T-cell (primary cell): ENCODE results near the gene PLAGL1. TPM values are rescaled to one million over a fixed set of nuclear protein-coding genes. Genes with fewer than 3 reads are reported as not detected.

ENCODE experiments used
- ATAC-seq, 4 experiments: fragments of 200-7000 bp in 3 of 4; fragments of 150-1000 bp in 1 of 4; cut with Tn5 transposase; replicated peaks in 1 of 4; 1 replicate in 3 of 4; 2 replicates in 1 of 4; pipeline ENCODE4 v1.10.0; 2021; ENCODE audit warnings: moderate library complexity in 3 of 4, mild to moderate bottlenecking in 2 of 4, moderate number of reproducible peaks in 1 of 4
- CTCF ChIA-PET, 2 donors: fragments of 300-600 bp; sonication (Branson Sonifier 250); formaldehyde crosslinking; loops; one replicate each; lab custom pipeline; 2022; ENCODE audit warnings: antibody characterized with exemption in 2 of 2; lab: Charles Lee
- POLR2A ChIA-PET, 2 donors: fragments of 300-600 bp; sonication (Branson Sonifier 250); formaldehyde crosslinking; loops; one replicate each; lab custom pipeline; 2022; ENCODE audit warnings: antibody characterized with exemption in 2 of 2; lab: Charles Lee
- DNase-seq, 35 experiments: peaks; one replicate each; pipeline versions ENCODE4 v3.0.0 to v3.0.0-alpha.2; 2013 to 2023
- H3K27ac ChIP-seq: one replicate; pipeline ENCODE4 v1.5.1; 2013; ENCODE audit warnings: low read length
- H3K27me3 ChIP-seq, 2 experiments: replicated peaks in 1 of 2; 1 replicate in 1 of 2; 2 replicates in 1 of 2; pipeline versions ENCODE4 v1.6.1 to v1.7.0; 2013; ENCODE audit warnings: low read length in 1 of 2, mixed read lengths in 1 of 2; ENCODE audit not compliant: control insufficient read depth in 2 of 2, insufficient read depth in 2 of 2; ENCODE audit errors: extremely low read depth in 1 of 2
- H3K36me3 ChIP-seq, 2 donors: 1 replicate in 1 of 2; 2 replicates in 1 of 2; pipeline versions ENCODE4 v1.6.1 to v1.7.0; 2013; ENCODE audit warnings: low read length in 1 of 2; ENCODE audit not compliant: control insufficient read depth in 2 of 2, insufficient read depth in 1 of 2; ENCODE audit errors: extremely low read depth in 1 of 2
- H3K4me1 ChIP-seq, 2 experiments: 1 replicate in 1 of 2; 2 replicates in 1 of 2; pipeline versions ENCODE4 v1.6.1 to v1.7.0; 2013; ENCODE audit warnings: low read length in 2 of 2, mixed read lengths in 1 of 2; ENCODE audit not compliant: insufficient read depth in 2 of 2, control insufficient read depth in 1 of 2; ENCODE audit errors: extremely low read depth in 1 of 2
- H3K4me3 ChIP-seq, 2 donors: 1 replicate in 1 of 2; 2 replicates in 1 of 2; pipeline versions ENCODE4 v1.5.1 to v1.7.0; 2013; ENCODE audit warnings: mild to moderate bottlenecking in 2 of 2, low read length in 1 of 2, moderate library complexity in 1 of 2; ENCODE audit not compliant: control insufficient read depth in 1 of 2; ENCODE audit errors: extremely low read depth in 1 of 2
- H3K9me3 ChIP-seq: 2 replicates; pipeline ENCODE4 v1.7.0; 2013
- H3K27ac Mint-ChIP-seq, 2 donors: one replicate each; pipeline ENCODE4 v1.8.0; 2020 to 2021; ENCODE audit warnings: mild to moderate bottlenecking in 2 of 2, mixed read lengths in 2 of 2
- H3K27me3 Mint-ChIP-seq, 2 donors: one replicate each; pipeline ENCODE4 v1.8.0; 2021 to 2022; ENCODE audit warnings: mixed read lengths in 2 of 2
- H3K36me3 Mint-ChIP-seq: one replicate; pipeline ENCODE4 v1.8.0; 2021; ENCODE audit warnings: mixed read lengths
- H3K4me1 Mint-ChIP-seq, 3 donors: one replicate each; pipeline ENCODE4 v1.8.0; 2020 to 2022; ENCODE audit warnings: mixed read lengths in 3 of 3, mild to moderate bottlenecking in 1 of 3
- H3K4me3 Mint-ChIP-seq, 3 donors: one replicate each; pipeline ENCODE4 v1.8.0; 2020 to 2022; ENCODE audit warnings: mild to moderate bottlenecking in 3 of 3, mixed read lengths in 3 of 3, moderate library complexity in 3 of 3
- H3K9me3 Mint-ChIP-seq, 3 donors: one replicate each; pipeline ENCODE4 v1.8.0; 2020 to 2022; ENCODE audit warnings: mixed read lengths in 3 of 3
- WGBS: methylation state at CpG from one replicate; pipeline ENCODE4 v1.1.5; 2013; ENCODE audit warnings: missing lambda C conversion rate; ENCODE audit not compliant: insufficient coverage; 5-methylcytosine and 5-hydroxymethylcytosine counted together
- total RNA-seq, 35 experiments: library from RNA in 6 of 35; stranded (reverse) in 6 of 35; fragments of 120-200 nt in 1 of 35; gene quantifications; one replicate each; pipeline versions ENCODE4 v1.2.1 to v1.2.4 and lab custom pipeline; 2013 to 2026

Gene PLAGL1, protein sequence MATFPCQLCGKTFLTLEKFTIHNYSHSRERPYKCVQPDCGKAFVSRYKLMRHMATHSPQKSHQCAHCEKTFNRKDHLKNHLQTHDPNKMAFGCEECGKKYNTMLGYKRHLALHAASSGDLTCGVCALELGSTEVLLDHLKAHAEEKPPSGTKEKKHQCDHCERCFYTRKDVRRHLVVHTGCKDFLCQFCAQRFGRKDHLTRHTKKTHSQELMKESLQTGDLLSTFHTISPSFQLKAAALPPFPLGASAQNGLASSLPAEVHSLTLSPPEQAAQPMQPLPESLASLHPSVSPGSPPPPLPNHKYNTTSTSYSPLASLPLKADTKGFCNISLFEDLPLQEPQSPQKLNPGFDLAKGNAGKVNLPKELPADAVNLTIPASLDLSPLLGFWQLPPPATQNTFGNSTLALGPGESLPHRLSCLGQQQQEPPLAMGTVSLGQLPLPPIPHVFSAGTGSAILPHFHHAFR
- 1 to 10 TPM; 3.4 to 5.7 (median 4.8) TPM for total RNA-seq
- total RNA-seq (2013) = 3.9 TPM
- total RNA-seq (lab: John Stamatoyannopoulos, UW) = 1.1 to 8.1 (median 2.6) reads per million in 29 experiments

DNA sequence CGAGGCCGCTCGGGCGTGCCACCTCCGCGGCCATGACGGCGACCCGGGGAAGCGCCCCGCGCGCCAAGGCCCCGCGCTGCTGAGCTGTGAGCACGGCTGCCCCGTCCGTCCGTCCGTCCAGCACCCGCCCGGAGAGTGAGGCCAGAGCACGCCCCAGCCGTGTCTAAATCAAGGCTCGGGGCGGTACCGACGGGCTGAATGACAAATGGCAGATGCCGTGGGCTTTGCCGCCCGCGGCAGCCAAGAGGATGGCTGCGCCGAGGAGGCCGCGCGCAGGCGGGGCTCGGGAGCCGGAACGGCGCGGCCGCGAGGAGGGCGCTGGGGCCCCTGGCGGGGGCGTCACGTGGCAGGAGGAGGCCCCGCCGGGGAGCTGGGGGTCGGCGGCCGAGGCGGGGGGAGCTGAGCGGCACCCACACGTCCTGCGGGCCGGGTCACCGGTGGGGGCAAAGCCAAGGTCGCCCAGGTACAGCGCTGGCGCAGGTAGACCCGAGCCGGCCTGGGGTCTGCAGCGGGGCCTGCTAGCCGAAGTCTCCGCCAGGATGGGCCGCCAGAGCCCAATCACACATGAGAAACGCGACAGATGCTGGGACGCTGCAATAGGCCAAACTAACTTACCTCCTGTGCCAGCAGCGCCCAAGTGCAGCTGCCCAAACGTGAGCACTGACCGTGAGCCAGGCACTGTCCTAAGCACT lies at the start of gene PLAGL1:
PLAGL1 (minus strand) TSS at position 140 of the 692 bp plus-strand sequence. CDS start 60,123 bp downstream, outside the sequence.
- Histone ChIP-seq H3K36me3 (no peaks in the 10 kb centered on the region), H3K27me3 (peaks cover 0 to 11% of the 10 kb centered on the region in 2 experiments), H3K9me3 (no peaks in the 10 kb centered on the region), H3K4me3 (peak within 1 kb of the TSS; percentile 5 to 54), H3K4me1 (peaks cover 0 to 3% of the 10 kb centered on the region in 2 experiments), H3K27ac (no peak within 1 kb of the TSS)
- POLR2A ChIA-PET = no interaction called here
- no peak within 1 kb of the TSS for H3K27ac Mint-ChIP-seq
- no peaks in the 10 kb centered on the region for H3K36me3 Mint-ChIP-seq
- H3K27me3 Mint-ChIP-seq = peaks cover 16 to 25% of the 10 kb centered on the region in 2 donors
- DNase-seq = peak in 10 of 35 experiments; percentile 2 to 19 (median 6)
- no peaks in the 10 kb centered on the region for H3K9me3 Mint-ChIP-seq
- WGBS = 41% methylated on average over 72 of the region's 75 CpGs
- H3K4me3 Mint-ChIP-seq = peak within 1 kb of the TSS; percentile 53 to 68 (median 65)
- CTCF ChIA-PET = interaction anchor here in 1 of 2 donors (1.4 kb wide), 1 partner anchor 68 kb away, joined by 3 read pairs; no protein-coding TSS in a partner anchor
- H3K4me1 Mint-ChIP-seq = peaks cover under 1 to 12% (median 9%) of the 10 kb centered on the region in 3 donors
- peak; percentile 63 to 80 (median 72) for ATAC-seq

DNA sequence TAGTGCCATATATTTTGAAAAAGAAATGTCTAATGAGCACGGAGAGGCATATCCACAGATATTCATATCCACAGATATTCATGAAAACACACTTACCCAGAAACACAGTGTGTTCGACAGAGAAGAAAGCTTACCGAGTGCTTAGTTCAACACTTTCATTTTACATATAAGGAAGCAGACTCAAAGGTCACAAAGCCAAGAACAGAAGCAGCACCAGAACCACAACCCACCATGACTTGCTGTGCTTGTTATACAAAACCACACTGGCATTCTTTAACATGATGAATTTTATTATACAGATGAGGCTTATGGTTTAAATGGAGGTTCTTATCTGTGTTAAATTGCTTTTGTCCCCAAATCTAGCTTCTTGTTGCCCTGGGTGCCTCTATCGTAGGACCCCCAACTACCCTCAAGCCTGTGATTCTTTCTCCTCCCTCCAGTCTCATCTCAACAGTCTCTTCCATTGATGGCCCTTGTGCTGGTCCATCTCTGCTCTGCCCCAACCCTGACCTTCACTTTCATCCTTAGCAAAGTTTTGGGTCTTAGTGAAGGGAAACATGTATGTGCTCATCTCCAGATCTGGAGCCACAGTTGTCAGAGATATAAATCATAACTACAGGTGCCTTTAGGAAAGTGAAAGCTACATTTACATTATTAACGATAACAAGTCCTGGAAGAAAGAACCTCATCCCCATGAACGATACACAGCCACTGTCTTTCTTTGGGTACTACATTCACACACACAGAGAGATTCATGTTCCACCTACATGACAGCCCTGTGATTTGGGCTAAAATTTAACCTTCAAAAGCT lies 47.3 kb upstream of the PLAGL1 start:
- CTCF ChIA-PET = interaction anchor here (0.6 to 2.4 kb wide), 8 partner anchors 9 to 1905 kb away, joined by 3 to 16 read pairs (median 5); partner anchors contain the start of genes ADAT2 (in 1 of the 2) and PEX3 (in 1 of the 2)
- Mint-ChIP-seq H3K27me3 (no peaks in the 10 kb centered on the region), H3K9me3 (no peaks in the 10 kb centered on the region), H3K36me3 (peaks cover 4% of the 10 kb centered on the region), H3K4me3 (peak overlapping the region; percentile 68 to 80 (median 75)), H3K27ac (peak overlapping the region; percentile 97 to 99), H3K4me1 (peaks cover 32 to 34% (median 32%) of the 10 kb centered on the region in 3 donors)
- peaks cover 5 to 16% of the 10 kb centered on the region in 2 experiments for H3K4me1 ChIP-seq
- no peaks in the 10 kb centered on the region for H3K27me3 ChIP-seq
- no peaks in the 10 kb centered on the region for H3K36me3 ChIP-seq
- H3K9me3 ChIP-seq = no peaks in the 10 kb centered on the region
- H3K4me3 ChIP-seq = peak overlapping the region; percentile 18 to 19
- POLR2A ChIA-PET = interaction anchor here in 1 of 2 donors (0.5 to 1.0 kb wide), 3 partner anchors 9 to 604 kb away, joined by 3 to 6 read pairs (median 5); no protein-coding TSS in a partner anchor
- peak in 33 of 35 experiments; percentile 6 to 74 (median 40) for DNase-seq
- ATAC-seq = peak; percentile 95 to 99 (median 97)
- WGBS = 6% methylated on average over 4 of the region's 6 CpGs
- peak overlapping the region; percentile 76 for H3K27ac ChIP-seq

DNA sequence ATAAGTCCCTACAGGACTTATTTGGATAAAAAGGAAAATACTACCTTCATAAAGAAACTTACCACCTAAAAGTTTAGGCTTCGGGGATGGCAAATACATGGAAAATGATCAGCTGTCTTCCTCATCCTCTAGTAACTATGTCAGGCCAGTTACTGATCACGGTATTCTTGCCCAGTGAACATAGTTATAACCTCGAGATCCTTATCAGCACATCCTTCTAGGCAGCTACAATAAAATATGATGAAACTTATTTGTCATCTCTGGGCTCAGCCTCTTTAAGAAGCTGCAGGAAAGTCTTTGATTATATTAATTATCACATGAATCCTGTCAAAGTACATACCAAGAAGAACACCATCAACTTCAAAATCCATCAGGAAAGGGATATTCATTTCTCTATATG lies 45.5 kb upstream of the PLAGL1 start:
- no peak overlapping the region for H3K4me3 ChIP-seq
- Mint-ChIP-seq H3K36me3 (peaks cover 4% of the 10 kb centered on the region), H3K4me3 (peak overlapping the region in 1 of 3 donors; percentile 68), H3K27ac (peak overlapping the region in 1 of 2 donors; percentile 47), H3K27me3 (peaks cover 0 to 3% of the 10 kb centered on the region in 2 donors), H3K9me3 (no peaks in the 10 kb centered on the region), H3K4me1 (peaks cover 32 to 34% (median 32%) of the 10 kb centered on the region in 3 donors)
- no peak overlapping the region for H3K27ac ChIP-seq
- H3K4me1 ChIP-seq = peaks cover 5 to 16% of the 10 kb centered on the region in 2 experiments
- ChIA-PET POLR2A (no interaction called here), CTCF (interaction anchor here in 1 of 2 donors (2.4 kb wide), 1 partner anchor 10 kb away, joined by 16 read pairs; no protein-coding TSS in a partner anchor)
- no peaks in the 10 kb centered on the region for H3K27me3 ChIP-seq
- ATAC-seq (no peak), DNase-seq (no peak)
- no peaks in the 10 kb centered on the region for H3K9me3 ChIP-seq
- WGBS = no CpG with 5 or more reads among the region's 3 CpGs
- no peaks in the 10 kb centered on the region for H3K36me3 ChIP-seq

DNA sequence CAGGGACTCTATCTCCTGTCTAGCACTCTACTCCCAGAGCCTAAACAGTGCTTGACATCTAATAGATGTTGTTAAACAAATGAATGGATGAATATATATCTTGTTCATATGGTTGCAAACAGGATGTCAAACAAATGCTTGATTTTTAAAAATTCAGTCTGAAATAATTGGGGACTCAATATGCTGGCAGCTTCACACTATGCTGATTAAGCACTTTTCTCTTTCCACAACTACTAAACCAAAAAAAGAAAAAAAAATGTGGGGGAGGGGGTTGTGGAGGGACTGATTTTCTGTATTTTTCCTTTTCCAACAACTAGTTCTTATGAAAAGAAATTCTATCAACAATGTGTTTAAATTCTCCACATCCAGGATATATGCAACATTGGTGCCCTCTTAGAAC lies 44.4 kb upstream of the PLAGL1 start:
- no peak overlapping the region for H3K27ac Mint-ChIP-seq
- CTCF ChIA-PET = no interaction called here
- H3K4me1 Mint-ChIP-seq = peaks cover 32 to 34% (median 32%) of the 10 kb centered on the region in 3 donors

DNA sequence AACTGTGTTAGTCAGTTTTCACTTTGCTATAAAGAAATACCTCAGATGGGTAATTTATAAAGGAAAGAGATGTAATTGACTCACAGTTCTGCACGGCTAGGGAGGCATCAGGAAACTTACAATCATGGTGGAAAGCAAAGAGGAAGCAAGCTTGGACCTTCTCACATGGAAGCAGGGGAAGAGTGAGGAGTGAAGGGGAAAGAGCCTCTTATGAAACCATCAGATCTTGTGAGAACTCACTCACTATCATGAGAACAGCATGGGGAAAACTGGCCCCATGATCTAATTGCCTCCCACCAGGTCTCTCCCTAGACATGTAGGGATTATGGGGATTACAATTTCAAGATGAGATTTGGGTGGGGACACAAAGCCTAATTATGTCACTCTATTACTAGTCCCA lies 41.3 kb upstream of the PLAGL1 start:
- DNase-seq = no peak
- Histone ChIP-seq H3K36me3 (no peaks in the 10 kb centered on the region), H3K27ac (no peak overlapping the region), H3K4me3 (no peak overlapping the region), H3K9me3 (no peaks in the 10 kb centered on the region), H3K4me1 (peaks cover 0 to 6% of the 10 kb centered on the region in 2 experiments), H3K27me3 (no peaks in the 10 kb centered on the region)
- peaks cover 10 to 13% (median 13%) of the 10 kb centered on the region in 3 donors for H3K4me1 Mint-ChIP-seq
- WGBS = 80% methylated on average over 1 of the region's 1 CpG
- H3K27ac Mint-ChIP-seq = no peak overlapping the region
- no peak overlapping the region for H3K4me3 Mint-ChIP-seq
- ChIA-PET CTCF (no interaction called here), POLR2A (no interaction called here)
- no peaks in the 10 kb centered on the region for H3K9me3 Mint-ChIP-seq
- H3K27me3 Mint-ChIP-seq = peaks cover 0 to 3% of the 10 kb centered on the region in 2 donors
- no peak for ATAC-seq
- peaks cover 4% of the 10 kb centered on the region for H3K36me3 Mint-ChIP-seq

More for the DNA sequence above, 44.4 kb upstream of the PLAGL1 start:
- Histone ChIP-seq H3K9me3 (no peaks in the 10 kb centered on the region), H3K36me3 (no peaks in the 10 kb centered on the region), H3K27me3 (no peaks in the 10 kb centered on the region), H3K4me1 (peaks cover 5 to 16% of the 10 kb centered on the region in 2 experiments), H3K27ac (no peak overlapping the region), H3K4me3 (no peak overlapping the region)
- Mint-ChIP-seq H3K36me3 (peaks cover 4% of the 10 kb centered on the region), H3K27me3 (peaks cover 0 to 3% of the 10 kb centered on the region in 2 donors), H3K4me3 (no peak overlapping the region), H3K9me3 (no peaks in the 10 kb centered on the region)
- POLR2A ChIA-PET = interaction anchor here in 1 of 2 donors (0.7 kb wide), 1 partner anchor 362 kb away, joined by 6 read pairs; no protein-coding TSS in a partner anchor
- DNase-seq = no peak
- no peak for ATAC-seq
